Cardiac fibroblast (primary cell): ENCODE measurements around the gene SCGB1C1.

Experiments
- DNase-seq, 2 donors: peaks; one replicate each; pipeline versions ENCODE4 v3.0.0 to v3.0.0-alpha.2; 2010; ENCODE audit warnings: low read depth in 2 of 2
- H3K4me3 ChIP-seq, 2 donors: replicated peaks in 1 of 2; 1 replicate in 1 of 2; 2 replicates in 1 of 2; pipeline ENCODE4 v1.5.1; 2011; ENCODE audit warnings: low read depth in 2 of 2, low read length in 2 of 2, mild to moderate bottlenecking in 2 of 2, moderate library complexity in 1 of 2
- TF ChIP-seq, protein P1 (sequence below): IDR thresholded peaks from one replicate; pipeline ENCODE4 v1.5.1; 2011; ENCODE audit warnings: low read depth, mild to moderate bottlenecking, low read length, inconsistent platforms

Gene SCGB1C1

DNA sequence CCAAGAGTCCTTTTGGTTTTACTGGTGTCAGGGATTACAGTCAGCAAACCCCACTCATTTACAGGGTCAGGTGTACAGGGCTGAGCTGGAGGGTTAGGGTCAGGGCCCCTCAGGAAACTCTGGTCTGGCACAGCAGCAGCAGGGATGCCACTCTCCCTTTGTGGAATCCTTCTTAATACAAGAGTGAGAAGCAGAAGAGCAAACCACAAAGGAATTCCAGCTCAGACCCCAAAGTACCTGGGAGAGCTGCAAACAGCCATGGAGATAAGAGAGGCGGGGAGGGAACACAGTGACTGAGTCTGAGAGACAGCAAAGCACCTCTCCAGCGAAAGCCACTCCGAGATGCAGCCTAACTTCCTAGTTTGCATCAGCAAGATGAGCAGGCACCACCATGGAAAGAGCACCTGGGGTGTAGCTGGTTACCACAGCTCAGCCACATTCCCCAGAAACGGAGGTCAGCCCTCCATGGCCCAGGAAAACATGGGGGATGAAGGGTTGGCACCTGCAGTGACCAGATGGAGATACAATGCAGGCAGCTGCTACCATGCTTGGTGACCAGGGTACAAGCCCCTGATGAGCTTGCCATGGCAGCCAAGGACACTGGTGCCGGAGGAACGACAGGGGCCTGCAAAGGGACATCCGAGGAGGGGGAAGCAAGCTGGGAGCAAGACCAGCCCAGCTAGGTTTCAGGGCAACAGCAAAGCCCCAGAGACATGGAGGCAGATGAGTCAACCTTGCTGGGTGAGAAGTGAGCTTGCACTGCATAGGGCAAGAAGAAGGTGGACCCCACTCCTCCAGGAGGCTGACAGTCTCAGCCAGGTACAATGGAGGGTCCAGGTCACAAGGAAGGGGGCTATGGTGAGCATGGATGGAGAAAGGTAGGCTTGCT is 10.4 kb downstream of the SCGB1C1 start:
- TF ChIP-seq, protein P1, sequence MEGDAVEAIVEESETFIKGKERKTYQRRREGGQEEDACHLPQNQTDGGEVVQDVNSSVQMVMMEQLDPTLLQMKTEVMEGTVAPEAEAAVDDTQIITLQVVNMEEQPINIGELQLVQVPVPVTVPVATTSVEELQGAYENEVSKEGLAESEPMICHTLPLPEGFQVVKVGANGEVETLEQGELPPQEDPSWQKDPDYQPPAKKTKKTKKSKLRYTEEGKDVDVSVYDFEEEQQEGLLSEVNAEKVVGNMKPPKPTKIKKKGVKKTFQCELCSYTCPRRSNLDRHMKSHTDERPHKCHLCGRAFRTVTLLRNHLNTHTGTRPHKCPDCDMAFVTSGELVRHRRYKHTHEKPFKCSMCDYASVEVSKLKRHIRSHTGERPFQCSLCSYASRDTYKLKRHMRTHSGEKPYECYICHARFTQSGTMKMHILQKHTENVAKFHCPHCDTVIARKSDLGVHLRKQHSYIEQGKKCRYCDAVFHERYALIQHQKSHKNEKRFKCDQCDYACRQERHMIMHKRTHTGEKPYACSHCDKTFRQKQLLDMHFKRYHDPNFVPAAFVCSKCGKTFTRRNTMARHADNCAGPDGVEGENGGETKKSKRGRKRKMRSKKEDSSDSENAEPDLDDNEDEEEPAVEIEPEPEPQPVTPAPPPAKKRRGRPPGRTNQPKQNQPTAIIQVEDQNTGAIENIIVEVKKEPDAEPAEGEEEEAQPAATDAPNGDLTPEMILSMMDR, result no peak
- no peak for DNase-seq
- no peak overlapping the region for H3K4me3 ChIP-seq

DNA sequence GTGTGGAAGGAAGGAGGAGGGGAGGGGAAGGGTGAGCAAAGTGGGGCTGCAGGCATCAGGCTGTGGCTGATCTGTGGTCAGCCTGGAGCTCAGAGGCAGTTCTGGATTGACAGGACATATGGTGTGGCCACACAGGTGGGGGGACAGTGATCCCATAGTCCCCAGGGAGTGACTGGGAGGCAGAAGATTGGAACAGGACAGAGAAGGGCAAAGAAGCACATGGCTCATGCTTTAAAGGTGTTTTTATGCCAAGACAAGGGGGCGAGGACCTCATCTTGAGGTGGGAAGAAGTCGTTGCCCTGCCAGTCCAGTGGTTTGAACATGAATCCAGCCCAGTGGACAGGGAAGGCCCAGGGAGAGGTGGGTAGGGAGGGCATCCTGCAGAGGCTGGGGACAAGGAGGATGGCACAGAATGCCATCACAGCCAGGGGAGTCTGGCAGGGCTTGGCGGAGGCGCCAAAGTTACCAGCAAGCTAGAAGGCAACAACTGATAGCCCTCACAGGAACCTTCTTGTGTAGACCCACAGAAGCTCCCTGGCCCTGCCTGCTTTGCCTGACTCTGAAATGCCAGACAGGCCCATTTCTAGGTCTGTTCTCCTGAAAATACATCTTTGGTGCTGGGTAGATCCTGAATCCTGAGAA is 11.2 kb downstream of the SCGB1C1 start:
- TF ChIP-seq, protein P1, result no peak
- no peak for DNase-seq
- no peak overlapping the region for H3K4me3 ChIP-seq

DNA sequence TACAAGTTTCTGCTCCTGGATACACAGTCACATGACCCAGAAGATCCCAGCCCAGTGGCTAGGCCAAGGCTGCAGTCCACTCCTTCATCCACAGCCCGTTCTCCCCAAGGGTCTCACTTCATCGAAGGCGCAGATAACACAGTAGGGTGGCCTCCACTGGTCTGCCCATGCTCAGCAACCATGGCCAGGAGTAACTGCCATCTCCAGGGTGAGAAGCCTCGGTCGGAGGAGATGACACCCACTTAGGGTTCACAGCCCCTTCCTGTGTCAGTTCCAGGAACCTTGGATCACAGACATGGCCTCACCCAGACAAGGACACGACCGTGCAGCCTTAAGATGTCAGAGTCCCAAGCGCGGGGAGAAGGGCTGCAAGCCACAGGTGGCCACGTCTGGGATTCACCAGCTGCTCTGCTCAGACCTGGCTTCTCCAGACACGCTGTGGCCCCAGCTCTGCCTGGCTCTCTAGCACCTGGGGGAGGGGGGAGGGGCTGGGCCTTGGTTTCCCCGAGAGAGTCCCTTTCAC is 11.8 kb downstream of the SCGB1C1 start:
- TF ChIP-seq, protein P1, result no peak
- DNase-seq, result no peak
- no peak overlapping the region for H3K4me3 ChIP-seq

DNA sequence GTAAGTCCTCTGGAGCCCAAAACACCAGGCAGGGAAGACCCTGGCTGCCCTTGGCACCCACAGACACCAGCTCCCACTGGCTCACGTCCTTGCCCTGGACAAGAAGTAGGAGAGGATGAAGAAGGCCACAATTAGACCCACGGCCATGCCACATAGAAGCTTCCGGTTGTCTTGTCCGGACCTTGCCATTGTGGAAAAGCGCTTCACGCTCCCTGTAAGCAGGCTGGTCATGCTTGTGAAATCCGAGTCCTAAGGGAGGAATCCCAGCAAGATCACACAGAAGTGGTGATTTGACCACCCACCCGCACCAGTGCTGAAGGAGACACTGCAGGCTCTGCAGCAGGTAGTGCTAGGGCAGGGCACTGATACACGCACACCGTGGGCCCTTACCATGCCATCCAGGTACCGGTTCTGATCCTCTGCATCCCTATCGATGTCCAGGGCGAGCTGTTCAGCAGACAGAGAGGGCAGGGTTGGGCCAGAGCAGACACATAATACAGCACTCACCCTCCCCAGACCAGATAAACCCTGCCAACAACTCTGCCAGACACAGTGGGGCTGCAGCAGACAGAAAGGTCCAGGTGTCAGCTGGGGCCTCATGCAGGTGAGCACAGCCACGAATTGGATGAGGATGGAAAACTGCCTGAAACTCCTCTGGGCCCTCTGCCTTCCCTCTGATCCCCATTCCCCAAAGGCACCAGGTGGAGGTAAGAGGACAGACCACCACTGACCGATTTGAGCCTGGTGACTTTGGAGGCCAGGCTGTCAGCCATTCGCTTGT is 12.5 kb downstream of the SCGB1C1 start:
- TF ChIP-seq, protein P1, result no peak
- no peak for DNase-seq
- H3K4me3 ChIP-seq, result peak overlapping the region; percentile 8 to 97

DNA sequence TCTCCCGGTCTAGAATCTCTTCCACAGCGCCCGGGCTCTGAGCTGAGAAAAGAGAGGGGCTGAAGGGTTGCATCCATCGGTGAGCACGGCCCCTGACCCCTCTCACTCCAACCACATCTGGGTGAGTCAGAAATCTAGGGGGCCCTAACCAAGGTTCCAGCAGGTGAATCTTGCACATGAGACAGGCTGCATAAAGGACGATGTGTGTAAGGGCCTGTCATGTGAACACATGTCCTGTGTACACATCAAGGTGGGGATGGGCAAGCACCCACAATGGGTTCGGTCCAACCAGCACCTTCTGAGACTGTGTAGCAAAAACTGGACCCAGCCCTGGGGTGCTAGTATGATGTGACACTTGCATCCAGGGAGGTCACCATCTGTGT is 13.1 kb downstream of the SCGB1C1 start:
- DNase-seq, result no peak
- TF ChIP-seq, protein P1, result no peak
- peak overlapping the region; percentile 97 to 98 for H3K4me3 ChIP-seq

DNA sequence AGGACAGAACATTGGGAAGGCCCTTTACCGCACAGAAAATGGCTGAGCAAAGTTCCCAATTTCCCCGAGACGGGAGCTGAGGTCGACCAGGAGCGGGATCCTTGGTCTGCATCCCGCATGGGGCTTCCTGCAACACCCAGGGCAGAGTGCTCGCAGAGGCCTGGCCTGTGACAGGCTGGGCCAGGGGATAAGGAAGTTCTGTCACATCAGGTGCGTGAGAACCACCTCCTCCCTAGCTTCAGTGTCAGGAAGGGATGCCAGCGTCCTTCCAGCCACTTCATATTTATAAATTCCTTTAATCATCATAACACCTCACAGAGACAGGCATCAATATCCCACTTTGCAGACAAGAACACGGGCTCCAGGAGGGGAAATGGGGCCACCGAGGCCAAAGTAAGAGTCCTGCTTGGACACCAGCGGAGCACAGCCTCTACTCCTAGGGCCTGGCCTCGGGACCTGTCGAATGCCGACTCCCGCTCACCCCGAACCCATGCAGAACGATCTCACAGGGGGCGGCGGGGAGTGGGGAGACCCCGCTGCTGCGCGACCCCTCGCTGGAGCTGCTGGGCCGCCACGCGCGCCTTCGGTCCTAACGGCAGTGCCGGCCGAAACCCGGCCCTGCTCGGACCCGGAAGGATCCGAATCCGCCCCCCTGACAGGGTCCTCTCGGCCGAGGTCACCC is 13.8 kb downstream of the SCGB1C1 start:
- H3K4me3 ChIP-seq, result peak overlapping the region; percentile 97 to 98
- TF ChIP-seq, protein P1, result no peak
- DNase-seq, result peak in 1 of 2 donors; percentile 24
